Measurements from ENCODE around the gene ZFYVE9.

DNA sequence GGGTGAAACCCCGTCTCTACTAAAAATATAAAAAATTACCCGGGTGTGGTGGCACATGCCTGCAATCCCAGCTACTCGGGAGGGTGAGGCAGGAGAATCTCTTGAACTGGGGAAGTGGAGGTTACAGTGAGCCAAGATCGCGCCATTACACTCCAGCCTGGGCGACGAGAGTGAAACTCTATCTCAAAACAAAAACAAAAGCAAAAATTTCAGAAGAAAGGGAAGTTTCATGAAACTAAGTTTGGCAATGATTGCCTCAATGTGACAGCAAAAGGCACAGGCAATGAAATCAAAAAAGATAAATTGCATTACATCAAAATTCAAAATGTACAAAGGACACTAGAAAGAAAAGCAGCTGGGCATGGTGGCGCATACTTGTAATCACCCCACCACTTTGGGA lies 45.7 kb upstream of the ZFYVE9 start:
- TF ChIP-seq POLR2A (IDR thresholded peaks at IDR 0.05) = no peak
- TF ChIP-seq, protein P1, sequence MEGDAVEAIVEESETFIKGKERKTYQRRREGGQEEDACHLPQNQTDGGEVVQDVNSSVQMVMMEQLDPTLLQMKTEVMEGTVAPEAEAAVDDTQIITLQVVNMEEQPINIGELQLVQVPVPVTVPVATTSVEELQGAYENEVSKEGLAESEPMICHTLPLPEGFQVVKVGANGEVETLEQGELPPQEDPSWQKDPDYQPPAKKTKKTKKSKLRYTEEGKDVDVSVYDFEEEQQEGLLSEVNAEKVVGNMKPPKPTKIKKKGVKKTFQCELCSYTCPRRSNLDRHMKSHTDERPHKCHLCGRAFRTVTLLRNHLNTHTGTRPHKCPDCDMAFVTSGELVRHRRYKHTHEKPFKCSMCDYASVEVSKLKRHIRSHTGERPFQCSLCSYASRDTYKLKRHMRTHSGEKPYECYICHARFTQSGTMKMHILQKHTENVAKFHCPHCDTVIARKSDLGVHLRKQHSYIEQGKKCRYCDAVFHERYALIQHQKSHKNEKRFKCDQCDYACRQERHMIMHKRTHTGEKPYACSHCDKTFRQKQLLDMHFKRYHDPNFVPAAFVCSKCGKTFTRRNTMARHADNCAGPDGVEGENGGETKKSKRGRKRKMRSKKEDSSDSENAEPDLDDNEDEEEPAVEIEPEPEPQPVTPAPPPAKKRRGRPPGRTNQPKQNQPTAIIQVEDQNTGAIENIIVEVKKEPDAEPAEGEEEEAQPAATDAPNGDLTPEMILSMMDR (IDR thresholded peaks at IDR 0.05) = no peak
